ENCODE results near the gene FAM186B. TPM values are rescaled to one million over a fixed set of nuclear protein-coding genes. Genes with fewer than 3 reads are reported as not detected.
"Not testable (repeated sequence)": the region's sequence is repeated elsewhere in the genome, so short reads cannot be mapped to it uniquely, and the experiment has no call there.

FAM186B gene, protein sequence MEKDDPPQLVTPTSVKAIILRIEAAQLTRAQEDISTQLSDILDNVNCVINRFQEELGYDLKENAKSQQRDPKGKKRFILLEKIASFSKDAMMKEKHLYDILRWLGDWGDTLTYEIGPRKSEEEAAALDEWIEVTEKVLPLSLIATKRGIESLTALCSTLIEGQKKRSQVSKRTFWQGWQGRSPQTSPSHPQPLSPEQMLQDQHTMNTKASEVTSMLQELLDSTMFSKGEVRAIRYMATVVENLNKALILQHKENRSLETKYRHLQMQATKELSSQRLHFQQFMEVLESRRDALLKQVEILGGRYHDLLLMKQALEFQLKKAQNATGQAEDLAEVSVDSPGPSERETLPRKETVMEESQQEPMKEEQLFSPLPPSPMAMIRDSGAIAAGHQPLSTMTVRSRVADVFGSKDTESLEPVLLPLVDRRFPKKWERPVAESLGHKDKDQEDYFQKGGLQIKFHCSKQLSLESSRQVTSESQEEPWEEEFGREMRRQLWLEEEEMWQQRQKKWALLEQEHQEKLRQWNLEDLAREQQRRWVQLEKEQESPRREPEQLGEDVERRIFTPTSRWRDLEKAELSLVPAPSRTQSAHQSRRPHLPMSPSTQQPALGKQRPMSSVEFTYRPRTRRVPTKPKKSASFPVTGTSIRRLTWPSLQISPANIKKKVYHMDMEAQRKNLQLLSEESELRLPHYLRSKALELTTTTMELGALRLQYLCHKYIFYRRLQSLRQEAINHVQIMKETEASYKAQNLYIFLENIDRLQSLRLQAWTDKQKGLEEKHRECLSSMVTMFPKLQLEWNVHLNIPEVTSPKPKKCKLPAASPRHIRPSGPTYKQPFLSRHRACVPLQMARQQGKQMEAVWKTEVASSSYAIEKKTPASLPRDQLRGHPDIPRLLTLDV
- 0.16 TPM for polyA plus RNA-seq

DNA sequence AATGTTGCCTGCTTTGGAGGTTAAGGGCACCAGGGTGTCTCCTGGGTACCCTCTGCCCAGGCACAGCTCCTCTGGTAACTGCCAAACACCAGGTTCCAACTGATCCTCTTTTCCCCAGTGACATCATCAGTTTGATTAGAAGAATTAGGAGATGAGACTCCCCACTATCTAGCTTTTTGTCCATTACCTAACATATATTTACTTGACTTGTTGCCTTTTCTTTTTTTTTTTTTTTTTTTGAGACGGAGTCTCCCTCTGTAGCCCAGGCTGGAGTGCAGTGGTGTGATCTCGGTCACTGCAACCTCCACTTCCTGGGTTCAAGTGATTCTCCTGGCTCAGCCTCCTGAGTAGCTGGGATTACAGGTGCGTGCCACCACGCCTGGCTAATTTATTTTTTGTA lies at the start of gene FAM186B:
FAM186B (minus strand) TSS at position 101 of the 400 bp plus-strand sequence. CDS start 162 bp downstream, outside the sequence.
- H3K27ac Mint-ChIP-seq: peak within 1 kb of the TSS in 2 of 3 donors; percentile 23 to 76
- H3K36me3 Mint-ChIP-seq, H3K4me3 Mint-ChIP-seq, H3K9me3 Mint-ChIP-seq, H3K4me1 Mint-ChIP-seq, H3K27me3 Mint-ChIP-seq: not testable (repeated sequence)

DNA sequence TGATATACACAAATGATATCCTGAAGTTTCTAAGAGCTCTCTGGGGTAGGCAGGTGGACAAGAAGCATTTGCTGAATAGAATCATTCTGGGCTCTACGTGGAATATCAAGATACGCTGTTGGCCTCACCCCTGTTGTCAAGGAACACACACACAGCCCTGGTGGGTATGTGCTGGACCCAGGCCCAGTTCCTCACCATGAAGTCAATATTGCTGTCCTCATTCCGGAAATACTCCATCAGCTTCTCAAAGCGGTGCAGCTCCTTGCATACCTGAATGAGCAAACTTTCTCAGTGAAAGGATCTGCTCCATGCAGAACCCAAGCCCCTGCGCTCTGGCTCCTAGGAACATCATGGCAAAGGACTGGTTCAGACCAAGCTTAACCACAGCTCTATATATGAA lies 49.3 kb upstream of the FAM186B start:
- H3K4me3 Mint-ChIP-seq: no peak overlapping the region
- H3K9me3 Mint-ChIP-seq: no peaks in the 10 kb centered on the region
- no peaks in the 10 kb centered on the region for H3K27me3 Mint-ChIP-seq
- no peak overlapping the region for H3K27ac Mint-ChIP-seq
- peaks cover 10% of the 10 kb centered on the region for H3K36me3 Mint-ChIP-seq
- H3K4me1 Mint-ChIP-seq: peaks cover 3 to 19% (median 12%) of the 10 kb centered on the region in 3 donors

DNA sequence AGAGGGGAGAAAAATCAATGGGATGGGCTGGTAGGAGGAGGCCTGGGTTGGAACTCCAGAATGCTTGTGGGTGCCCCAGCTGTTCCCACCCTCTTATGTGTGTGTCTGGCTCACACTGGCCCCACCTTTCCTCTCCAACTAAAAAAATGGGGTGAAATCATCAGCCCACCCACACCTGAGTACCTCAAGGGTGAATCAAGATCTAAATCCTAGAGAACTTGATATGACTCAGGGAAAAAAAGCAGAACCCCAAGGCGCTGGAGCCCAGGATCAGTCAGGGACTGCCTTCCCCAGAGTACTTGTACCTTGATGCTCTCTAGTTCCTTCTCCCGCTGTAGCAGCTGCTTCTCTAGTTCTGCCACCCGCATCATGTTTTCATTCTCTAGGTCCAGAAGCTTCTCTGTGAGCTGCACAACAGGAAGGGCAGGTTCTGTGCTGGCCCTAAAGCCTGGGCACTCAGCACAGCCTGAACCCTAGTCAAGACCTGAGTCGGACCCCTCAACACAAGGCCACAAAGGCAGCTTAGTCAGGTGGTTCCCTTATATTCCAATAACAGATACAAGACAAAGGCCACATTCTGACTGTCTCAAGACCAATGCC lies 47.6 kb upstream of the FAM186B start:
- H3K4me1 Mint-ChIP-seq: peaks cover 6 to 17% (median 8%) of the 10 kb centered on the region in 3 donors
- no peaks in the 10 kb centered on the region for H3K27me3 Mint-ChIP-seq
- H3K9me3 Mint-ChIP-seq: no peaks in the 10 kb centered on the region
- peak overlapping the region in 1 of 3 donors; percentile 86 for H3K27ac Mint-ChIP-seq
- no peak overlapping the region for H3K4me3 Mint-ChIP-seq
- peaks cover 11% of the 10 kb centered on the region for H3K36me3 Mint-ChIP-seq

DNA sequence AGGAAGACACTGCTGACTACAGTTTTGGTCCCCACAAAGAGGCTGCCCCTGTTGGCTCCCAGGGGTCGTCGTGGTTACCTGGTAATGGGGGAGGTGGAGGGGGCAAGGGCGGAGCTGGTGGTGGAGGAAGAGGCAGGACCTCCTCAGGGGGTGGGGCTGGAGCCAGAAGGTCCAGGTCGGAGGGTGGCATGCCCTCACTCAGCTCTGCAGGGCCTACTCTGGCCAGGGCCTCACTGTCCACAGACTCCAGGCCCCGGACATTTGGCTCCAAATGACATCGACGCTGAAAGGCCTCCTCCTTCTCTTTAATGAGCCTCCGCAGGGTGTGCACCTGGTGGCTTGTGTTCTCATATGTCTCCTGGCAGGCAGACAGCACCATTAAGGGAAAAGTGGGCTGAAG lies 46.4 kb upstream of the FAM186B start:
- Mint-ChIP-seq H3K27ac (no peak overlapping the region), H3K27me3 (no peaks in the 10 kb centered on the region), H3K9me3 (no peaks in the 10 kb centered on the region), H3K4me1 (peaks cover 3 to 10% (median 6%) of the 10 kb centered on the region in 3 donors), H3K36me3 (peaks cover 10% of the 10 kb centered on the region), H3K4me3 (no peak overlapping the region)

DNA sequence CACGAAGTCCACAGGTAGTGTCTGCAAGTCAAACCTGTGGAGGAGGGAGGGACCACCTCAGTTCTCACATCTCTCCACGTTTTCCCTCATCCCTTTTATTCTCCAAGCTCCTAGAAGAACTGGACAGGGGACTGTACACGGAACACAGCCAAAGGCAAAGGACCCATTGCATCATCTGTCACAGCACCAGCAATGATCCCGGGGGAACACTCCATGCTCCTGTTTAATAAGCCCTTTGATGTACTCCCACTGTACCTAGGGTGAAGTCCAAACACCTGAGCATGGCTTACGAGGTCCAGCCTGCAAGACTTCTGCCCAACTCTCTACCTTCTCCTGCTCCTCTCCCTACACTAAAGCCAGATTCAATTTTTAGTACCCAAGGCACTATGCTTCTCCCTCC lies 44.5 kb upstream of the FAM186B start:
- H3K27ac Mint-ChIP-seq: no peak overlapping the region
- peaks cover 4% of the 10 kb centered on the region for H3K36me3 Mint-ChIP-seq
- H3K9me3 Mint-ChIP-seq: no peaks in the 10 kb centered on the region
- H3K27me3 Mint-ChIP-seq: no peaks in the 10 kb centered on the region
- peaks cover 10 to 13% (median 10%) of the 10 kb centered on the region in 3 donors for H3K4me1 Mint-ChIP-seq
- H3K4me3 Mint-ChIP-seq: no peak overlapping the region

DNA sequence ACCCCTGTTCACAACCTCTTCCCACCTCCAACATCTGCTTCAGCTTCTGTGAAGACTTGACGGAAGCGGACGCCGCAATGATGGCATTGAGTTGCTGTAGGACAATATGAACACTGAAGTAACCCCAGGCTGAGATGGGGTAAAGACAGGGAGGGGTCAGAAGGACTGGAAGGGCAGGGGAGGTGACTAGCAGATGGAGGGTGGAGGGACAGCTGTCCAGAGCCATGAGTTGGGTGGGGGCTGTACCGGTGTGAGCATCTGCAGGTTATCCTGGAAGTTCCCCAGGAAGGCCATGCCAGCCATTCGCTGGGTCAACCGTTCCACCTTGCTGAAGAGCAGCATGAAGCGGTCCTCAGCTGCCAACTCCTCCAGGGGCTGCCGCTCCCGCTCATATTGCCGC lies 44.0 kb upstream of the FAM186B start:
- peaks cover 4% of the 10 kb centered on the region for H3K36me3 Mint-ChIP-seq
- H3K4me1 Mint-ChIP-seq: peaks cover 13 to 16% (median 14%) of the 10 kb centered on the region in 3 donors

DNA sequence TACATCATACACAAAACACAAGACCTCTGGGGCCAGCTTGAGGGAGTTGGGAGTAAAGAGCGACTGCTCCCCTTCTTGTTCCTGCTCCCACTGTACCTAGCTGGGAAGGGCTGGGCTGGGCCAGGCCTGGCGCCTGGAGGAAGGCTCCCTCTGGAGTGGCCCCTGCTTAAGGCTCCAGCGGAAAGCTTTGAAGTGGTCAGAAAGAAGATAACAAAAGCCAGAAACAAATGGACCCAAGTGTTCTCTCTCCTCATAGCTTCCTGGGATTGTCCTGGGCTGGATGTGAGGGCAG lies 43.2 kb upstream of the FAM186B start:
- Mint-ChIP-seq H3K36me3 (peaks cover 4% of the 10 kb centered on the region), H3K4me3 (no peak overlapping the region), H3K9me3 (no peaks in the 10 kb centered on the region), H3K27me3 (no peaks in the 10 kb centered on the region), H3K4me1 (peaks cover 14 to 17% (median 15%) of the 10 kb centered on the region in 3 donors), H3K27ac (no peak overlapping the region)

More for the DNA sequence above, 44.0 kb upstream of the FAM186B start:
- no peaks in the 10 kb centered on the region for H3K27me3 Mint-ChIP-seq
- H3K27ac Mint-ChIP-seq: peak overlapping the region in 1 of 3 donors; percentile 17
- no peak overlapping the region for H3K4me3 Mint-ChIP-seq
- no peaks in the 10 kb centered on the region for H3K9me3 Mint-ChIP-seq

DNA sequence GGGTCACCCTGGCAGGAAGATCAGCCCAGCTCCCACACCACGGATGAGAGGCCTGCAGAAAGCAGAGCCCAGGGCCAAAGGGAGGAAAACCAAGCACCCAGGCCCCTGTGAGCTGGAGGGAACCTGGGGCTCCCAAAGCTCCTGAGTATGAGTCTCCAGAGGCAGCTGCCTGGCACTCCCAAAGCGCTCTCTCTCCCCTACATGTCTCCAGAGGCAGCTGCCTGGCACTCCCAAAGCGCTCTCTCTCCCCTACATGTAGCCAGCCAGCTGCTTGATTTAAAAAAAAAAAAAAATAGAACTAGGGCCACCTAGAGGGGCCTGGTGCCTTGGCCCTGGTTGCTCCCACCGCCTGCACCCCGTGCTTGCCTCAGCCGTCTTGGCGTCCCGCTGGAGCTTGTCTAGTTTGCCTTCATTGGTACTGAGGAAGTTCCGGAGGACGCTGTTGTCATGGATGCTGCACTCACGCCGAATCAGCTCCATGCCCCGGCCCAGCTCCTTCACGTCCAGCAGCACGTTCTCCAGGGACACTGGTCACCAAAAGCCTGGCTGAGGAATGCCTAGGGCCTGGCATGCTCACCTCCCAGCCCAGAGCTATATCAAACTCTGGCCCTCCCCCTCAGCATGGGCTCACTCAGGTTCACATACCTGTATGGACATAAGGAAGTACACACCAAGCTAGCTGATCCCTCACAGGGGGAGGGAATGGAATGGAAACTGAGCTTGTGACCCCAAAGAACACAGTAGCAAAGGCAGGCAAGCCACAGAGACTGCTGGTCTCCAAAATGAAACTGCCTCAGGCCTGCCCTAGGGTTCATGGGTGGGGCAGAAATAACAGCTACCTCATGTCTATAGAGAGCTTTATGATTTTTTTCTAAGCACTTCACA lies 42.6 kb upstream of the FAM186B start:
- peaks cover 14 to 17% (median 15%) of the 10 kb centered on the region in 3 donors for H3K4me1 Mint-ChIP-seq
- peaks cover 4% of the 10 kb centered on the region for H3K36me3 Mint-ChIP-seq
- no peaks in the 10 kb centered on the region for H3K27me3 Mint-ChIP-seq
- no peak overlapping the region for H3K4me3 Mint-ChIP-seq
- H3K9me3 Mint-ChIP-seq: no peaks in the 10 kb centered on the region
- H3K27ac Mint-ChIP-seq: no peak overlapping the region

DNA sequence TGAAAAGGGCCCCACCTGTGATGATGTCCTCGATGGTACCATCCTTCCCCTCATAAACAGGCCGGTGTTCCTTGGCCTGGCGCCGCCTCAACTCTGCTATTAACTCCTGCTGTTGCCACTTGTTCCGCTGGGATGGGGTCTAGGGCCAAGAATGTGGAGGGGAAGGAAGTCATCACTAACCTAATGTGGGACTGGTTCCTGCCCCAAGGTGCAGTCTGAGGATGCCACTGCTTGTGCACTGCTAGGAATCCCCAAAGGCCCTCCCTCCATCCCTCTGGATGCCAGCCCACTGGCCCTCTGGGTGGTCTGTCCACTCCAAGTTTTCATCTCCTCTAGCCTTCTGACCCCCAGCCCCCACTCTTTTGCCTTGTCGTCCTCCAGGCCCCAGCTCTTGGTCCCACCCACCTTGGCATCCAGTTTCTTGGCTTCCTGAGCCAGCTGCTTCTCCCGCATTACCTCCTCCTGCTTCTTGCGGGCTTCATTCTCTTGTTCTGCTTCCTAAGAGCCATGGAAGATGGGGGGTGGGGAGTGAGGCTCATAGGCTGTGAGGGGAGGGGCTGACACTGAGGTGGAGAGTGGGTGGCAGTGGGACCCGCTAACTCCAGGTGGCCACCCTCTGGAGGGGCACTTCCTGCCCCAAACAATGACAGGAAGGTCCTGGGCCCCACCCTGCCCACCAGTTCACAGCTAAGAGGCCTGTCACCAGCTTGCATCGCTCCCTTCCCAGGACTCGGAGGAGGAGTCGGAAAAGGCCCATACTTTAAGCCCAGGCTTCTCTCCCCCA lies 41.6 kb upstream of the FAM186B start:
- no peaks in the 10 kb centered on the region for H3K9me3 Mint-ChIP-seq
- H3K36me3 Mint-ChIP-seq: peaks cover 4% of the 10 kb centered on the region
- peaks cover 11 to 17% (median 14%) of the 10 kb centered on the region in 3 donors for H3K4me1 Mint-ChIP-seq
- no peak overlapping the region for H3K4me3 Mint-ChIP-seq
- H3K27me3 Mint-ChIP-seq: no peaks in the 10 kb centered on the region
- H3K27ac Mint-ChIP-seq: peak overlapping the region in 2 of 3 donors; percentile 23 to 83

DNA sequence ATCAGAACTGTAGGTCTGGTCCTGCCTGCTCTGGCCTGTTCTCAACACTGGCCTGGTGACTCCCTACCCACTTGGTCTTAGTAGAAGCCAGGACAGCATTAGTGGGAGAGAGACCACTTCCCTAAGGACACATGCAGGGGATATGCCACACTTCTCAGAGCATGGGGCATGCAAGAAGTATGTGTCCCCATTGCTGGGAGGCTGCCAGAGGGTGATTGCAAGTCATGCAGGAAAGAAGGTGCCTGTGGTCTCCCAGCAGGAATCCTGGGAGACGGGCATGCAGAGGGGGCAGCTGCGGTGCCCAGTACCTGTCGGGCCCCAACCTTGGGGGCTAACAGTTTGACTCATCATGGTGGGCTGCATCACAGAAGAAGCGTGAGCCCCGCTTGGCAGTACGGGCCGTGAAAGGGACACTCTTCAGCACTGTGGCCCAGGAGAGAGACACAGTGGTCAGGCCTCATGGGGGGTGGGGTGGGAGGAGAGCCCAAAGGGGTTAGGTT lies 40.9 kb upstream of the FAM186B start:
- peaks cover 4% of the 10 kb centered on the region for H3K36me3 Mint-ChIP-seq
- H3K4me1 Mint-ChIP-seq: peaks cover 11 to 17% (median 14%) of the 10 kb centered on the region in 3 donors
- peak overlapping the region in 2 of 3 donors; percentile 23 to 83 for H3K27ac Mint-ChIP-seq
- H3K4me3 Mint-ChIP-seq: no peak overlapping the region
- H3K27me3 Mint-ChIP-seq: no peaks in the 10 kb centered on the region
- H3K9me3 Mint-ChIP-seq: no peaks in the 10 kb centered on the region

DNA sequence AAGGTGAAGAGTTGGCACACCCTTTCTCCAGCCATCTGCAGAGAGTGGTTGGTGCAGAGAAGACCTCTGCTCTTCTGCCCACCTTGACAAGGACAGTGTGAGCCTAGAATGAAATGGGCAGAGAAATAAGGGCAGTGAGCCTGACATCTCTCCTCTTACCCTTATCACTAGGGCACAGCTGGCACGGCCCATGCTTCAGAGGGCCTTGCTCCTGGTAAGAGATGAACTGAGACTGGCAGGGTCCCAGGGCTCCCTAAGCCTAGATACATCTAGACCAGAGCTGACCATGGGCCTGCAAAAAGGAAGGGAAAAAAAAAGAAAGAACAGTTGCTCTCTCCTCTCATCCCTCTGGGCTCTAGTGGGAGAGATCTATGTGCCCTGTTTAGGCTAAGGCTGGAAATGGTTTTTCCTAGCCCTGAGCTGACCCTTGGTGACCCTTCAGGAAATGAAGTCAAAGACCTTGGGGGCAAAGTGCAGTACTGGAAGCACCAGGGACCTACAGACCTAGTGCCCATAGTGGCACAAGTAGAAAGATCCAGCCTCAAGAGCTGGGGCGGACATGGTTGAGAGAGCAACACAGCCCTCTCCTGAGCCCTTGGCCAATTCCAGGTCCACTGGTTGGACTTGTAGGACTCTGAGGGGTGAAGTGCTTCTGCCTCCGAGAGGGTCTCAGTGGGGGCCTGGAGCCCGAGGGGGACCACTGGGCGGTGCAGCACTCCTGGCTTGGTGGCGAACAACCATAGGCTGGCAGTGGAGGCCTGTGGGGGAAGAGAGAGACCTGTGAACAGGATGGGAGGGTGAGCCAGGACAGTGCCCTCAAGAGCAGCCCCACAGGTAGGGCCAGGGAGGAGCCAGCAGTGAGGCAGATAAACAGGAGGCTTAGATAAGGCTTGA lies 40.0 kb upstream of the FAM186B start:
- peaks cover 11 to 17% (median 14%) of the 10 kb centered on the region in 3 donors for H3K4me1 Mint-ChIP-seq
- H3K27ac Mint-ChIP-seq: peak overlapping the region in 2 of 3 donors; percentile 59 to 81
- no peak overlapping the region for H3K4me3 Mint-ChIP-seq
- no peaks in the 10 kb centered on the region for H3K9me3 Mint-ChIP-seq
- H3K36me3 Mint-ChIP-seq: peaks cover 4% of the 10 kb centered on the region
- H3K27me3 Mint-ChIP-seq: no peaks in the 10 kb centered on the region

DNA sequence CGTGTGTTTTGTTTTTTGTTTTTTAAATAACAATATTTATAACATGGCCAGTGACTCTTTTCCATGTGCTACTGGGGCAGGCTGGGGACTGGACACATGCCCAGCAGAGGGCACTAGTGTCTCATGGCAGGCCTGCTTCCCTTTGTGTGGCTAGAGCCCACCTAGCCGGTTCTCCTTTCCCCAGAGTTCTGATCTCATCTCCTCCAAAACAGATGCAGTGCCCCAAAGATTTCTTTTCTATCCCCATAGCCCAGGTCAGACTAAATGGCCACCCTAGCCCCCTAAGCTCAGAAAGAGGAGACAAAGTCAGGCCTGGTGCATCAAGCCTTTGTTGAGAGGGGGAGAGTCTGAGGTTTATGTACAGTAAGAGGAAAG lies 39.2 kb upstream of the FAM186B start:
- H3K9me3 Mint-ChIP-seq: no peaks in the 10 kb centered on the region
- peak overlapping the region; percentile 2 to 81 (median 11) for H3K27ac Mint-ChIP-seq
- no peaks in the 10 kb centered on the region for H3K27me3 Mint-ChIP-seq
- H3K36me3 Mint-ChIP-seq: peaks cover 2% of the 10 kb centered on the region
- H3K4me3 Mint-ChIP-seq: peak overlapping the region in 2 of 4 donors; percentile 32 to 50
- peaks cover 6 to 14% (median 14%) of the 10 kb centered on the region in 3 donors for H3K4me1 Mint-ChIP-seq
